Trophoblast cell (in vitro differentiated cells and primary cell): ENCODE measurements around the gene CPNE9.

Experiments used
- DNase-seq, 2 donors: peaks; one replicate each; pipeline ENCODE4 v3.0.0-alpha.2; 2016
- H2AFZ ChIP-seq: 2 replicates; pipeline ENCODE4 v1.6.1; 2013; ENCODE audit warnings: low read length, moderate library complexity, mild to moderate bottlenecking; ENCODE audit not compliant: insufficient read depth, poor library complexity
- H2AK5ac ChIP-seq: 2 replicates; pipeline ENCODE4 v1.6.1; 2013; ENCODE audit warnings: mild to moderate bottlenecking, low read length
- H2BK120ac ChIP-seq: 2 replicates; pipeline ENCODE4 v1.6.1; 2013; ENCODE audit warnings: low read length, mild to moderate bottlenecking, moderate library complexity; ENCODE audit not compliant: insufficient read depth, poor library complexity
- H2BK12ac ChIP-seq: 2 replicates; pipeline ENCODE4 v1.6.1; 2013; ENCODE audit warnings: mild to moderate bottlenecking, low read length, moderate library complexity
- H2BK5ac ChIP-seq: 2 replicates; pipeline ENCODE4 v1.6.1; 2013; ENCODE audit warnings: low read length, low read depth, moderate library complexity, mild to moderate bottlenecking; ENCODE audit not compliant: poor library complexity
- H3K14ac ChIP-seq: 2 replicates; pipeline ENCODE4 v1.6.1; 2013; ENCODE audit warnings: mild to moderate bottlenecking, low read length
- H3K18ac ChIP-seq: 2 replicates; pipeline ENCODE4 v1.6.1; 2013; ENCODE audit warnings: mild to moderate bottlenecking, low read length
- H3K23ac ChIP-seq: 2 replicates; pipeline ENCODE4 v1.6.1; 2013; ENCODE audit warnings: low read length
- H3K27ac ChIP-seq: 2 replicates; pipeline ENCODE4 v1.5.1; 2013; ENCODE audit warnings: low read depth, mild to moderate bottlenecking, inconsistent platforms, low read length, moderate library complexity
- H3K27me3 ChIP-seq: 2 replicates; pipeline ENCODE4 v1.6.1; 2013; ENCODE audit warnings: inconsistent platforms, mild to moderate bottlenecking, low read length, moderate library complexity; ENCODE audit not compliant: insufficient read depth
- H3K36me3 ChIP-seq, 2 experiments: 1 replicate in 1 of 2; 2 replicates in 1 of 2; pipeline ENCODE4 v1.6.1; 2013; ENCODE audit warnings: low read length in 2 of 2, mild to moderate bottlenecking in 2 of 2, moderate library complexity in 1 of 2; ENCODE audit not compliant: insufficient read depth in 2 of 2, control insufficient read depth in 1 of 2
- H3K4ac ChIP-seq: 2 replicates; pipeline ENCODE4 v1.6.1; 2013; ENCODE audit warnings: low read depth, mild to moderate bottlenecking, low read length, moderate library complexity
- H3K4me1 ChIP-seq, 2 experiments: 1 replicate in 1 of 2; 2 replicates in 1 of 2; pipeline ENCODE4 v1.6.1; 2013; ENCODE audit warnings: low read length in 2 of 2, mild to moderate bottlenecking in 2 of 2, moderate library complexity in 1 of 2; ENCODE audit not compliant: insufficient read depth in 2 of 2, control insufficient read depth in 1 of 2
- H3K4me2 ChIP-seq: 2 replicates; pipeline ENCODE4 v1.6.1; 2013; ENCODE audit warnings: inconsistent platforms, mild to moderate bottlenecking, low read length, moderate library complexity
- H3K4me3 ChIP-seq: 2 replicates; pipeline ENCODE4 v1.5.1; 2013; ENCODE audit warnings: mild to moderate bottlenecking, low read depth, low read length, inconsistent platforms
- H3K79me1 ChIP-seq: one replicate; pipeline ENCODE4 v1.6.1; 2013; ENCODE audit warnings: low read length
- H3K79me2 ChIP-seq: 2 replicates; pipeline ENCODE4 v1.6.1; 2013; ENCODE audit warnings: low read length, mild to moderate bottlenecking; ENCODE audit not compliant: control insufficient read depth, insufficient read depth, poor library complexity
- H3K9ac ChIP-seq: 2 replicates; pipeline ENCODE4 v1.6.1; 2013; ENCODE audit warnings: mild to moderate bottlenecking, low read length
- H3K9me3 ChIP-seq: 2 replicates; pipeline ENCODE4 v1.6.1; 2013; ENCODE audit warnings: low read depth, mild to moderate bottlenecking, control low read depth, inconsistent platforms, low read length; ENCODE audit not compliant: insufficient read depth
- H4K12ac ChIP-seq: 2 replicates; pipeline ENCODE4 v1.6.1; 2013; ENCODE audit warnings: low read depth, mild to moderate bottlenecking, low read length, moderate library complexity
- H4K8ac ChIP-seq: 2 replicates; pipeline ENCODE4 v1.6.1; 2013; ENCODE audit warnings: low read depth, mild to moderate bottlenecking, low read length, moderate library complexity
- H4K91ac ChIP-seq: one replicate; pipeline ENCODE4 v1.6.1; 2013; ENCODE audit warnings: low read depth, mild to moderate bottlenecking, low read length, moderate library complexity
- WGBS: extraction: QIAGEN DNeasy Blood & Tissue Kit; methylation state at CpG from one replicate; pipeline ENCODE4 v1.1.7; 2013; ENCODE audit warnings: missing lambda C conversion rate; ENCODE audit not compliant: insufficient read length, insufficient coverage; ENCODE audit errors: extremely low coverage; 5-methylcytosine and 5-hydroxymethylcytosine counted together

Gene CPNE9

GRCh38 chr3:9715764-9716437 is 12.3 kb downstream of the CPNE9 start:
- H2BK120ac ChIP-seq, result no peak overlapping the region
- no peak overlapping the region for H4K91ac ChIP-seq
- H3K9me3 ChIP-seq, result no peaks in the 10 kb centered on the region
- H3K14ac ChIP-seq, result no peak overlapping the region
- WGBS, result no CpG with 5 or more reads among the region's 6 CpGs
- no peak overlapping the region for H2BK12ac ChIP-seq
- H3K4ac ChIP-seq, result no peak overlapping the region
- H3K79me1 ChIP-seq, result no peaks in the 10 kb centered on the region
- no peak overlapping the region for H2BK5ac ChIP-seq
- no peak overlapping the region for H2AFZ ChIP-seq
- H3K4me2 ChIP-seq, result no peak overlapping the region
- H3K18ac ChIP-seq, result no peak overlapping the region
- no peak overlapping the region for H3K9ac ChIP-seq
- H3K27me3 ChIP-seq, result no peaks in the 10 kb centered on the region
- DNase-seq, result peak; percentile 60 to 81
- no peak overlapping the region for H4K12ac ChIP-seq
- H3K4me3 ChIP-seq, result no peak overlapping the region
- H3K4me1 ChIP-seq, result no peaks in the 10 kb centered on the region
- no peak overlapping the region for H3K23ac ChIP-seq
- H2AK5ac ChIP-seq, result no peak overlapping the region
- H3K36me3 ChIP-seq, result no peaks in the 10 kb centered on the region
- no peaks in the 10 kb centered on the region for H3K79me2 ChIP-seq
- H4K8ac ChIP-seq, result no peak overlapping the region
- no peak overlapping the region for H3K27ac ChIP-seq

DNA sequence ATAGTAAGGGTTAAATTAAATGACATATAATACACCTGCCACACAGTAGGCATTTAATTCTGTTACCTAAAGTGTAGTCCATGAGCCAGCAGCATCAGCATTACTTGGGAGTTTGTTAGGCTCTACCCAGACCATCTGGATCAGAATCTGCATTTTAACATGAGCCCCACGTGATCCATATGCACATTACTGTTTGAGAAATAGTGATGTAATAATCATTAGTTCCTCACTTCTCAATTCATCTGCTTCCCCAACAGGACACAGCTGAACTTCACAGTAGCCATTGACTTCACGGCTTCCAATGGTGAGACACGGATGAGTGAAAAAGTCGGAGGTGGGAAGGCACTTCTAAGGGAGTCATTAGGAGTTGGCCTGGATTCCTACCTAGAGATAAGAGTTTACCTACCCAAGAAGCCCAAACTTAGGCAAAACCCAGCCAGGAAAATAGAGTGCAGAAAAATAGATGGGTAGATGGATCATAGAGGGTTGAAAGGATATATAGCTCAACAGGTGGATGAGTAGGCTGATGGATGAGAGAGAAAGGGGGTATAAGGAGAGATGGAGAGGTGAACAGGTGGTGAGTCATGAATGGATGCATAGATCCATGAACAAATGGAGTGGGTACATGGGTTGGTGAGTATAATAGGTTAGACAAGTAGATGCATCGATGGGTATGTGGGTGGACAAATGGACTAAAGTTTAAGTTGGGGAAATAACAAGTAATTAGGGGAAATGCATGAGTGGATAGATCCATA is 13.3 kb downstream of the CPNE9 start:
- Histone ChIP-seq H3K36me3 (no peaks in the 10 kb centered on the region), H4K8ac (no peak overlapping the region), H3K4ac (no peak overlapping the region), H3K9me3 (no peaks in the 10 kb centered on the region), H3K4me3 (no peak overlapping the region), H3K79me2 (no peaks in the 10 kb centered on the region), H3K4me1 (no peaks in the 10 kb centered on the region), H4K91ac (no peak overlapping the region), H3K27ac (no peak overlapping the region), H2BK120ac (no peak overlapping the region), H2BK12ac (no peak overlapping the region), H3K9ac (no peak overlapping the region), H3K14ac (no peak overlapping the region), H4K12ac (no peak overlapping the region), H3K18ac (no peak overlapping the region), H2AFZ (no peak overlapping the region), H3K23ac (no peak overlapping the region), H3K79me1 (no peaks in the 10 kb centered on the region), H2BK5ac (no peak overlapping the region), H2AK5ac (no peak overlapping the region), H3K4me2 (no peak overlapping the region), H3K27me3 (no peaks in the 10 kb centered on the region)
- no peak for DNase-seq
- no CpG with 5 or more reads among the region's 5 CpGs for WGBS

GRCh38 chr3:9717563-9717962 is 13.9 kb downstream of the CPNE9 start:
- no peak overlapping the region for H3K27ac ChIP-seq
- no peak overlapping the region for H3K4me2 ChIP-seq
- H2BK12ac ChIP-seq, result no peak overlapping the region
- H2AK5ac ChIP-seq, result no peak overlapping the region
- H3K9ac ChIP-seq, result no peak overlapping the region
- no peak overlapping the region for H3K4me3 ChIP-seq
- no peak overlapping the region for H2BK120ac ChIP-seq
- WGBS, result no CpG with 5 or more reads among the region's 1 CpG
- no peak overlapping the region for H2BK5ac ChIP-seq
- H3K14ac ChIP-seq, result no peak overlapping the region
- no peak for DNase-seq
- no peaks in the 10 kb centered on the region for H3K36me3 ChIP-seq
- no peak overlapping the region for H3K4ac ChIP-seq
- no peak overlapping the region for H3K23ac ChIP-seq
- H2AFZ ChIP-seq, result no peak overlapping the region
- H3K18ac ChIP-seq, result no peak overlapping the region
- no peak overlapping the region for H4K8ac ChIP-seq
- H4K91ac ChIP-seq, result no peak overlapping the region
- no peak overlapping the region for H4K12ac ChIP-seq
- H3K4me1 ChIP-seq, result no peaks in the 10 kb centered on the region
- no peaks in the 10 kb centered on the region for H3K79me2 ChIP-seq
- no peaks in the 10 kb centered on the region for H3K27me3 ChIP-seq
- H3K79me1 ChIP-seq, result no peaks in the 10 kb centered on the region
- no peaks in the 10 kb centered on the region for H3K9me3 ChIP-seq

DNA sequence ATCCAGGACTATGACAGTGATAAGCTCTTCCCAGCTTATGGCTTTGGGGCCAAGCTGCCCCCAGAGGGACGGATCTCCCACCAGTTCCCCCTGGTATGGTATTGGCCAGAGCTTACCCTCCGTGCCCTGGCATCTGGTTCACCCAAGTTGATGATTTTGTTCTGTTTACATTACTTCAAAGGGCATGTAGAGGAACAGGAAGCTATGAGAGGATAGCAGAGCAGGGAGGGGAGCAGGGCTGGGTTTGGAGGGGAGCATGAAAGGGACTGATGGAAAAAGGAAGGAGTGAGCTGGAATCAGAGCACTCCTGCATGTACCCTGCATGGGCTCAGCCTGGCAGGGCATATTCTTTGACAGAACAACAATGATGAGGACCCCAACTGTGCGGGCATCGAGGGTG is 14.5 kb downstream of the CPNE9 start:
- Histone ChIP-seq H3K18ac (no peak overlapping the region), H3K4me3 (no peak overlapping the region), H3K4ac (no peak overlapping the region), H3K14ac (no peak overlapping the region), H3K9me3 (no peaks in the 10 kb centered on the region), H2AK5ac (no peak overlapping the region), H3K4me1 (no peaks in the 10 kb centered on the region), H3K27ac (no peak overlapping the region), H3K23ac (no peak overlapping the region), H3K9ac (no peak overlapping the region), H3K79me1 (no peaks in the 10 kb centered on the region), H4K12ac (no peak overlapping the region), H3K27me3 (no peaks in the 10 kb centered on the region), H2BK5ac (no peak overlapping the region), H2BK12ac (no peak overlapping the region), H4K91ac (no peak overlapping the region), H3K4me2 (no peak overlapping the region), H3K36me3 (no peaks in the 10 kb centered on the region), H2AFZ (no peak overlapping the region), H3K79me2 (no peaks in the 10 kb centered on the region), H4K8ac (no peak overlapping the region), H2BK120ac (no peak overlapping the region)
- DNase-seq, result no peak
- WGBS, result no CpG with 5 or more reads among the region's 4 CpGs
